ENCODE data around the gene CELA2A.

The CELA2A gene

DNA sequence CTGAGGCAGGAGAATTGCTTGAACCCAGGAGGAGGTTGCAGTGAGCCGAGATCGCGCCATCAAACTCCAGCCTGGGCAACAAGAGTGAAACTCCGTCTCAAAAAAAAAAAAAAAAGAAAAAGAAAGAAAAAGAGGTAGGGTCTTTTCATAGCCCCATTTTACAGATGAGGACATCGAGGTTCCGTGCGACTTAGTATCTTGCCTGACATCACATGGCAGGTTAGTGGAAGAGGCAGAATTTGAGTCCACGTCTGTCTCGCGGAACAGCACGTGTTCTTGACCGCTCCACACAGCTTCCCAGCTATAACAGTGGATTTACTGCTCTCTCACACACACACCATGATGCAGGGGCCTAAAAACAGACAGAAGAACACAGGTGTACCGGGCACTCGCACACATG is 17.2 kb upstream of the CELA2A start:
- TF ChIP-seq, protein P1, sequence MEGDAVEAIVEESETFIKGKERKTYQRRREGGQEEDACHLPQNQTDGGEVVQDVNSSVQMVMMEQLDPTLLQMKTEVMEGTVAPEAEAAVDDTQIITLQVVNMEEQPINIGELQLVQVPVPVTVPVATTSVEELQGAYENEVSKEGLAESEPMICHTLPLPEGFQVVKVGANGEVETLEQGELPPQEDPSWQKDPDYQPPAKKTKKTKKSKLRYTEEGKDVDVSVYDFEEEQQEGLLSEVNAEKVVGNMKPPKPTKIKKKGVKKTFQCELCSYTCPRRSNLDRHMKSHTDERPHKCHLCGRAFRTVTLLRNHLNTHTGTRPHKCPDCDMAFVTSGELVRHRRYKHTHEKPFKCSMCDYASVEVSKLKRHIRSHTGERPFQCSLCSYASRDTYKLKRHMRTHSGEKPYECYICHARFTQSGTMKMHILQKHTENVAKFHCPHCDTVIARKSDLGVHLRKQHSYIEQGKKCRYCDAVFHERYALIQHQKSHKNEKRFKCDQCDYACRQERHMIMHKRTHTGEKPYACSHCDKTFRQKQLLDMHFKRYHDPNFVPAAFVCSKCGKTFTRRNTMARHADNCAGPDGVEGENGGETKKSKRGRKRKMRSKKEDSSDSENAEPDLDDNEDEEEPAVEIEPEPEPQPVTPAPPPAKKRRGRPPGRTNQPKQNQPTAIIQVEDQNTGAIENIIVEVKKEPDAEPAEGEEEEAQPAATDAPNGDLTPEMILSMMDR (IDR thresholded peaks at IDR 0.05; ENCODE audit: borderline replicate concordance, insufficient read depth, low read depth, low read length), result no peak
- H3K4me3 ChIP-seq (ENCODE audit: low read depth, low read length), result no peak overlapping the region

DNA sequence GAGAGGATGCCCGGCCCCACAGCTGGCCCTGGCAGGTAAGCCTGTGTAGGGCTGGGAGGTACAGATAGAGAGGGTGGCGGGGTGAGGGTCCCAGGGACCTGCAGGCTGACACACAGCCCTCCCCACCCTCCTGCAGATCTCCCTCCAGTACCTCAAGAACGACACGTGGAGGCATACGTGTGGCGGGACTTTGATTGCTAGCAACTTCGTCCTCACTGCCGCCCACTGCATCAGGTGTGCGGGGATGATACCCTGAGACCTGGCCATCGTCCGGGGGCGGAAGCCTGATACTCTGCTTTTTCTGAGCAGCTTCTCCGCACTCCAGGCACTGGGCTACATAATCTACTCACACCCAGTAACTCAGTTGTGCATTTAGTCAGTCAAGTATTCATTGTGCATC is 16.2 kb upstream of the CELA2A start:
- no peak overlapping the region for H3K4me3 ChIP-seq (ENCODE audit: low read depth, low read length)
- TF ChIP-seq, protein P1 (IDR thresholded peaks at IDR 0.05; ENCODE audit: borderline replicate concordance, insufficient read depth, low read depth, low read length), result no peak

DNA sequence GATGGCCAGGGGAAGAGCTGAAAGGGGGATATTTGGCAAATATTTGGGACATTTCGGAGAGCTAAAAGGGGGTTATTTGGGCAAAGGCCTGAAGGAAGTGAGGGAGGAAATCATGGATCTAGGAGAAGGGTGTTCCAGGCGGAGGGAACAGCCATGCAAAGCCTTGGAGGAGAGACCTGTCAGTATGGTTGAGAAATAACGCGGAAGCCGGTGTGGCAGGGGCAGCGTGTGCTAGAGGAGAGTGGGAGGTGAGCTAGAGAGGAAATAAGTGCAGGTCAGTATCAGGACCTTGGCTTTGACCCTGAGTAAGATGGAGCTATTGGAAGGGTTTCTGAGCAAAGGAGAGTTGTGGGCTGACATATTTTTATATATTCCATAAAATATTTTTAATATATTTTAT is 15.3 kb upstream of the CELA2A start:
- no peak overlapping the region for H3K4me3 ChIP-seq (ENCODE audit: low read depth, low read length)
- TF ChIP-seq, protein P1 (IDR thresholded peaks at IDR 0.05; ENCODE audit: borderline replicate concordance, insufficient read depth, low read depth, low read length), result no peak

DNA sequence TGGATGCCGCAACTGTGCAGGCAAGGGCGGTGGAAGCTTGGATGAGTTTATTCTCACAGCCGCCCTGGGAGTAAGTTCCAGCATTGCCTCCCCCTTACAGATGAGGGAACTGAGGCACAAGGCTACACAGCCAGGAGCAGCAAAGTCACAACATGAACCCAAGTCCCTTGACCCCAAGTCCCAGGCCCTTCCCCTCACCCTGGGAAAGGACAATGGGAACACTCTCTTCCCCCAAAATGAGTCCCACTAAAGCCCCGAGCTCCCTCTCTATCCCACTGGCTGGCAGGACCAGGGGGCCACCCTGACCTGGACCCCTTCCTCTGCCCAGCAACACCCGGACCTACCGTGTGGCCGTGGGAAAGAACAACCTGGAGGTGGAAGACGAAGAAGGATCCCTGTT is 14.4 kb upstream of the CELA2A start:
- TF ChIP-seq, protein P1 (IDR thresholded peaks at IDR 0.05; ENCODE audit: borderline replicate concordance, insufficient read depth, low read depth, low read length), result no peak
- H3K4me3 ChIP-seq (ENCODE audit: low read depth, low read length), result no peak overlapping the region

DNA sequence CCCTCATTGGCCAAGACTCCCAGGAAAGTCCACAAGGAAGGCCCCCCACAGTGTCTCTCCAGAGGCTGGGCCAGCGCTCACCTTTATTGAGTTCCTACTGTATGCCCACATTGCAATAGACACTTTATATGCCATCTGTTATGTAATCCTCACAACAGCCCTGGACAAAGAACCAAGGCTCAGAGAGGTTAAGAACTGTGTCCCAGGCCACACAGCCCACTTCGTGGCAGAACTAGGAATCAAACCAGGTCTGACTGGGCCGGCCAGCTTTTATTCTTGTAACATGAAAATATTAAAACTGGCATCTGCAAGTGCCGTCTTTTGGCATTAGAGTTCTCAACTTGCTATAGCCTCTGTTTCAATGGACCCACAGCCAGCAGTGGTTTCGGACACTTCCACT is 13.8 kb upstream of the CELA2A start:
- TF ChIP-seq, protein P1 (IDR thresholded peaks at IDR 0.05; ENCODE audit: borderline replicate concordance, insufficient read depth, low read depth, low read length), result no peak
- no peak overlapping the region for H3K4me3 ChIP-seq (ENCODE audit: low read depth, low read length)

DNA sequence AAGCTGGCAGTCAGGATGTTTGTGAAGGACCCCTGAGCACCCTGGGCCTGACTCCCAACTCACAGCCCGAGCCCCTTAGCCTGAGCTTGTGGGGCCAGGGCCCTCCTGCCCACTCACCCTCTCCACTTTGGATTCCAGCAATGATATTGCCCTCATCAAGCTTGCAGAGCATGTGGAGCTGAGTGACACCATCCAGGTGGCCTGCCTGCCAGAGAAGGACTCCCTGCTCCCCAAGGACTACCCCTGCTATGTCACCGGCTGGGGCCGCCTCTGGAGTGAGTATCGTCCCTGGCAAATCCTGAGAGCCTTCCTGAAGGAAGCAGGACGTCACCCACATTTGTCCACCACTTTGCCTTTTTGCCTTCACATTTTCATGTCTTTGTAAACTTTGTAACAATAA is 13.3 kb upstream of the CELA2A start:
- H3K4me3 ChIP-seq (ENCODE audit: low read depth, low read length), result no peak overlapping the region
- TF ChIP-seq, protein P1 (IDR thresholded peaks at IDR 0.05; ENCODE audit: borderline replicate concordance, insufficient read depth, low read depth, low read length), result no peak

DNA sequence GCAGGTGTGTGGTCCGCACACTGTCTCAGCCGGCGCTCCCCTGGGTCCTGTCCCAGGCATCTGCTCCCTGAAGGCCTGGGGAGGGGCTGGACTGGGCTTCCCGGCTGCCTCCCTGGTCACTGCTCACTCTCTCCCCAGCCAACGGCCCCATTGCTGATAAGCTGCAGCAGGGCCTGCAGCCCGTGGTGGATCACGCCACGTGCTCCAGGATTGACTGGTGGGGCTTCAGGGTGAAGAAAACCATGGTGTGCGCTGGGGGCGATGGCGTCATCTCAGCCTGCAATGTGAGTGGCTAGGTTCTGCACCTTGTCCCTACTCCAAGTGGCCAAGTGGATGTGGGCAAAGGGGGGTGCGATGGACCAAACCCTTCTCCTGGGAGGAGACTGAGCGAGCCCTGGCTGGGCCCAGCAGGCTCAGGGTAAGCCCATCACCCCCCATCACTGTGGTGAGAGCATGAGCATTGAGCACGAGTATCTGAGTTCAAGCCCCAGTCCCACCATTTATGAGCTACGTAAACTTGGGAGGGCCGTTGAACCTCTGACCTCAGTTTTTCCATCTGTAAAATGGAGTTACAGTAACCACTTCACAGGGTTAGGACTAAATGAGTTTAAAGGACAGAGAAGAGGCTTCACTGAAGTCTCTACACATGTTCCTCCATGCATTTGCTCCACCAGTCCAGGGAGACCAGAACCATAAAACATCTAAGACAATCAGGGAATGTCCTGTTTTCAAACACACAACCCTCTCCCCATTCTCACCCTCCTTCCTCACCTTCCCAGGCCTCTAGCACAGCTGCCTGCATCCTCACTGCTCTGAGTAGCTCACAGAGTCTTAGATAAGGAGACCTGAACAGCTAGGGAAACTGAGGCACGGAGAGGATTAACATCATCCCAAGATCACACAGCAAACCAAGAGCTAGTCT is 11.8 kb upstream of the CELA2A start:
- TF ChIP-seq, protein P1 (IDR thresholded peaks at IDR 0.05; ENCODE audit: borderline replicate concordance, insufficient read depth, low read depth, low read length), result no peak
- no peak overlapping the region for H3K4me3 ChIP-seq (ENCODE audit: low read depth, low read length)

Data from GM12875 (cell line).